ENCODE data around the gene TPRG1L.
"Not testable (repeated sequence)": the region's sequence is repeated elsewhere in the genome, so short reads cannot be mapped to it uniquely, and the experiment has no call there.

TPRG1L gene

DNA sequence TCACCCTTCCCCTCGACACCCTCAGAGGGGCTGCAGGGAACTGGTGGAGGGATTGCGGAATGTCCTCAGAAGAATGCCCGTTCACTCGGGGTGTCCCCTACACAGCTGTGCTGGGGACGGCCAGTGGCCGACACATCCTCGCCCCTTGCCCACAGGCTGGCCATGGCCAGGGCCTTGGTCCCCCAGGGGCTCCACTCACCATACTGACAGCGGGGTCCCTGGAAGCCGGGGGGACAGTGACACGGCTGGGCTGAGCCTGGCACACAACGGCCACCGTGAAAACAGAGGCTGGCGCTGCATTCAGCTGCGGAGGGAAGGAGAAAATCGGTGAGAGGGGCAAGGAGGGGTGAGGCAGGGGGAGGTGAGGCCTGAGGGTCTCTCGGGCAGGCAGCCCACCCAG lies 45.2 kb upstream of the TPRG1L start:
- TF ChIP-seq, protein P1, sequence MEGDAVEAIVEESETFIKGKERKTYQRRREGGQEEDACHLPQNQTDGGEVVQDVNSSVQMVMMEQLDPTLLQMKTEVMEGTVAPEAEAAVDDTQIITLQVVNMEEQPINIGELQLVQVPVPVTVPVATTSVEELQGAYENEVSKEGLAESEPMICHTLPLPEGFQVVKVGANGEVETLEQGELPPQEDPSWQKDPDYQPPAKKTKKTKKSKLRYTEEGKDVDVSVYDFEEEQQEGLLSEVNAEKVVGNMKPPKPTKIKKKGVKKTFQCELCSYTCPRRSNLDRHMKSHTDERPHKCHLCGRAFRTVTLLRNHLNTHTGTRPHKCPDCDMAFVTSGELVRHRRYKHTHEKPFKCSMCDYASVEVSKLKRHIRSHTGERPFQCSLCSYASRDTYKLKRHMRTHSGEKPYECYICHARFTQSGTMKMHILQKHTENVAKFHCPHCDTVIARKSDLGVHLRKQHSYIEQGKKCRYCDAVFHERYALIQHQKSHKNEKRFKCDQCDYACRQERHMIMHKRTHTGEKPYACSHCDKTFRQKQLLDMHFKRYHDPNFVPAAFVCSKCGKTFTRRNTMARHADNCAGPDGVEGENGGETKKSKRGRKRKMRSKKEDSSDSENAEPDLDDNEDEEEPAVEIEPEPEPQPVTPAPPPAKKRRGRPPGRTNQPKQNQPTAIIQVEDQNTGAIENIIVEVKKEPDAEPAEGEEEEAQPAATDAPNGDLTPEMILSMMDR (IDR thresholded peaks at IDR 0.05; ENCODE audit: low read depth, low read length, missing control alignments): no peak
- no peak overlapping the region for H3K4me3 ChIP-seq (replicated peaks; ENCODE audit: low read depth, low read length)
- DNase-seq (ENCODE audit: extremely low read depth, low read depth): no peak

GRCh38 chr1:3580231-3580630 lies 44.6 kb upstream of the TPRG1L start:
- TF ChIP-seq, protein P1 (IDR thresholded peaks at IDR 0.05; ENCODE audit: low read depth, low read length, missing control alignments): no peak
- no peak for DNase-seq (ENCODE audit: extremely low read depth, low read depth)
- no peak overlapping the region for H3K4me3 ChIP-seq (replicated peaks; ENCODE audit: low read depth, low read length)

GRCh38 chr1:3581296-3582036 lies 43.3 kb upstream of the TPRG1L start:
- TF ChIP-seq, protein P1 (IDR thresholded peaks at IDR 0.05; ENCODE audit: low read depth, low read length, missing control alignments): no peak
- no peak for DNase-seq (ENCODE audit: extremely low read depth, low read depth)
- no peak overlapping the region for H3K4me3 ChIP-seq (replicated peaks; ENCODE audit: low read depth, low read length)

- DNase-seq (ENCODE audit: extremely low read depth, low read depth): not testable (repeated sequence)
Observed at GRCh38 chr1:3583751-3584150, 41.1 kb upstream of the TPRG1L start.

GRCh38 chr1:3584915-3585314 lies 39.9 kb upstream of the TPRG1L start:
- no peak overlapping the region for H3K4me3 ChIP-seq (replicated peaks; ENCODE audit: low read depth, low read length)
- TF ChIP-seq, protein P1 (IDR thresholded peaks at IDR 0.05; ENCODE audit: low read depth, low read length, missing control alignments): no peak
- no peak for DNase-seq (ENCODE audit: extremely low read depth, low read depth)

More at GRCh38 chr1:3583751-3584150, 41.1 kb upstream of the TPRG1L start:
- H3K4me3 ChIP-seq (replicated peaks; ENCODE audit: low read depth, low read length): not testable (repeated sequence)

DNA sequence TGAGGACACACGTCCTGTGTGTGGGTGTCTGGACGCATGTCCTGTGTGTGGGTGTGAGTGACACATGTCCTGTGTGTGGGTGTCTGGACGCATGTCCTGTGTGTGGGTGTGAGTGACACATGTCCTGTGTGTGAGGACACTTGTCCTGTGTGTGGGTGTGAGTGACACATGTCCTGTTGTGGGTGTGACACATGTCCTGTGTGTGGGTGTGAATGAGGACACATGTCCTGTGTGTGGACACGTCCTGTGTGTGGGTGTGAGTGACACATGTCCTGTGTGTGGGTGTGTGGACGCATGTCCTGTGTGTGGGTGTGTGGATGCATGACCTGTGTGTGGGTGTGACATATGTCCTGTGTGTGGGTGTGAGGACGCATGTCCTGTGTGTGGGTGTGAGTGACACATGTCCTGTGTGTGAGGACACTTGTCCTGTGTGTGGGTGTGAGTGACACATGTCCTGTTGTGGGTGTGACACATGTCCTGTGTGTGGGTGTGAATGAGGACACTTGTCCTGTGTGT lies 39.4 kb upstream of the TPRG1L start:
- DNase-seq (ENCODE audit: extremely low read depth, low read depth); H3K4me3 ChIP-seq (replicated peaks; ENCODE audit: low read depth, low read length): not testable (repeated sequence)

- TF ChIP-seq, protein P1 (IDR thresholded peaks at IDR 0.05; ENCODE audit: low read depth, low read length, missing control alignments): no peak
- no peak overlapping the region for H3K4me3 ChIP-seq (replicated peaks; ENCODE audit: low read depth, low read length)
- DNase-seq (ENCODE audit: extremely low read depth, low read depth): no peak
Observed at GRCh38 chr1:3585940-3586568, 38.8 kb upstream of the TPRG1L start.

Data from HFF-Myc (cell line).